HCT116 (cell line): ENCODE results near the gene DNLZ. TPM values are rescaled to one million over a fixed set of nuclear protein-coding genes. Genes with fewer than 3 reads are reported as not detected.

Source experiments
- ATAC-seq: fragments of 200-7000 bp; cut with Tn5 transposase; 2 replicates; pipeline ENCODE4 v1.9.1; 2020; ENCODE audit warnings: mild to moderate bottlenecking, moderate library complexity
- BruUV-seq: library from RNA; stranded (reverse); fragments of 400-500 nt; replicated peaks from 2 replicates; lab custom pipeline; 2021; lab: Mats Ljungman, UMichigan
- CTCF ChIA-PET: fragments of 300-600 bp; sonication (Branson Sonifier 250); formaldehyde crosslinking; loops from one replicate; lab custom pipeline; 2021; ENCODE audit warnings: antibody characterized with exemption; lab: Charles Lee
- POLR2A ChIA-PET: fragments of 300-600, 350-600 bp; sonication (Branson Sonifier 250); formaldehyde crosslinking; loops from one replicate; lab custom pipeline; 2021; ENCODE audit warnings: antibody characterized with exemption; lab: Charles Lee
- RAD21 ChIA-PET, 2 experiments: fragments of 300-600 bp; sonication (Branson Sonifier 250); formaldehyde crosslinking; loops; one replicate each; lab custom pipeline; 2023; ENCODE audit warnings: low total read pairs in 2 of 2; ENCODE audit not compliant: uncharacterized antibody in 2 of 2, unreplicated experiment in 2 of 2, low non-redundant PET in 1 of 2; lab: Charles Lee
- DNase-seq: peaks from one replicate; pipeline ENCODE4 v3.0.0-alpha.2; 2010; ENCODE audit warnings: low read depth, low spot score
- H2AFZ ChIP-seq: fragments of 200-600 bp; shearing (Covaris generic), sonication (generic); 2 replicates; pipeline ENCODE4 v1.6.1; 2017; ENCODE audit warnings: low read depth, mixed run types, mixed read lengths, antibody characterized with exemption, low read length; ENCODE audit not compliant: poor library complexity, severe bottlenecking
- H3K27ac ChIP-seq: 2 replicates; pipeline ENCODE4 v1.5.1; 2012; ENCODE audit warnings: low read depth, low read length
- H3K27me3 ChIP-seq: fragments of 200-600 bp; sonication (generic); 2 replicates; pipeline ENCODE4 v1.6.1; 2016; ENCODE audit warnings: mixed run types, low read length, mixed read lengths; ENCODE audit not compliant: insufficient read depth
- H3K36me3 ChIP-seq, 2 experiments: fragments of 200-500 bp in 1 of 2; fragments of 200-600 bp in 1 of 2; sonication (Bioruptor generic) in 1 of 2; sonication (generic) in 1 of 2; 2 replicates each; pipeline versions ENCODE4 v1.5.1 to v1.6.1; 2014 to 2016; ENCODE audit warnings: low read length in 2 of 2, inconsistent platforms in 1 of 2, mixed read lengths in 1 of 2, mixed run types in 1 of 2; ENCODE audit not compliant: insufficient read depth in 2 of 2, control insufficient read depth in 1 of 2
- H3K4me1 ChIP-seq, 2 experiments: fragments of 200-600 bp in 1 of 2; sonication (generic) in 1 of 2; 2 replicates each; pipeline versions ENCODE4 v1.5.1 to v1.6.1; 2012 to 2017; ENCODE audit warnings: low read length in 2 of 2, inconsistent platforms in 1 of 2, mild to moderate bottlenecking in 1 of 2, mixed read lengths in 1 of 2, mixed run types in 1 of 2, moderate library complexity in 1 of 2; ENCODE audit not compliant: insufficient read depth in 2 of 2, control insufficient read depth in 1 of 2
- H3K4me2 ChIP-seq: fragments of 200-600 bp; sonication (generic); 2 replicates; pipeline ENCODE4 v1.6.1; 2017; ENCODE audit warnings: mixed run types, low read length, mixed read lengths
- H3K4me3 ChIP-seq, 2 experiments: fragments of 200-600 bp in 1 of 2; sonication (generic) in 1 of 2; replicated peaks in 1 of 2; 2 replicates each; pipeline ENCODE4 v1.5.1; 2011 to 2016; ENCODE audit warnings: low read length in 2 of 2, control low read depth in 1 of 2, low read depth in 1 of 2, mild to moderate bottlenecking in 1 of 2, mixed read lengths in 1 of 2, mixed run types in 1 of 2
- H3K79me2 ChIP-seq: fragments of 200-600 bp; sonication (generic); 2 replicates; pipeline ENCODE4 v1.6.1; 2017; ENCODE audit warnings: mild to moderate bottlenecking, mixed run types, low read length, moderate library complexity, mixed read lengths; ENCODE audit not compliant: insufficient read depth
- H3K9ac ChIP-seq: fragments of 200-600 bp; sonication (generic); 2 replicates; pipeline ENCODE4 v1.6.1; 2016; ENCODE audit warnings: low read length, mixed read lengths
- H3K9me2 ChIP-seq: fragments of 200-600 bp; sonication (generic), shearing (Covaris generic); 2 replicates; pipeline ENCODE4 v1.6.1; 2017; ENCODE audit warnings: mixed run types, mild to moderate bottlenecking, moderate library complexity; ENCODE audit not compliant: insufficient read depth
- H3K9me3 ChIP-seq, 2 experiments: fragments of 200-500 bp in 1 of 2; fragments of 200-600 bp in 1 of 2; sonication (Bioruptor generic) in 1 of 2; sonication (generic) in 1 of 2; 2 replicates each; pipeline ENCODE4 v1.6.1; 2014 to 2017; ENCODE audit warnings: low read length in 2 of 2, mixed read lengths in 2 of 2, inconsistent platforms in 1 of 2, low read depth in 1 of 2, mild to moderate bottlenecking in 1 of 2, mixed run types in 1 of 2, moderate library complexity in 1 of 2; ENCODE audit not compliant: control insufficient read depth in 1 of 2, insufficient read depth in 1 of 2
- H4K20me1 ChIP-seq: fragments of 200-600 bp; sonication (generic), shearing (Covaris generic); 2 replicates; pipeline ENCODE4 v1.6.1; 2017; ENCODE audit warnings: mixed run types, mild to moderate bottlenecking, moderate library complexity; ENCODE audit not compliant: insufficient read depth
- CBX3 ChIP-seq: IDR thresholded peaks from 2 replicates; pipeline ENCODE4 v1.6.1; 2012; ENCODE audit warnings: low read depth
- CTCF ChIP-seq, 3 experiments: fragments of 200-600 bp in 1 of 3; sonication (generic) in 1 of 3; IDR thresholded peaks in 2 of 3; conservative IDR thresholded peaks in 1 of 3; 2 replicates each; pipeline ENCODE4 v1.5.1; 2012 to 2017; ENCODE audit warnings: low read depth in 2 of 3, low read length in 2 of 3, antibody characterized with exemption in 1 of 3, borderline replicate concordance in 1 of 3, control low read depth in 1 of 3, mild to moderate bottlenecking in 1 of 3, mixed read lengths in 1 of 3, mixed run types in 1 of 3, moderate library complexity in 1 of 3; ENCODE audit not compliant: insufficient read depth in 1 of 3
- EGR1 ChIP-seq: IDR thresholded peaks from 2 replicates; pipeline ENCODE4 v1.6.1; 2012; ENCODE audit warnings: low read depth
- ELF1 ChIP-seq: IDR thresholded peaks from 2 replicates; pipeline ENCODE4 v1.6.1; 2012; ENCODE audit warnings: low read depth, borderline replicate concordance
- EZH2 ChIP-seq: fragments of 200-600 bp; sonication (generic); IDR thresholded peaks from 2 replicates; pipeline ENCODE4 v1.6.1; 2017; ENCODE audit warnings: antibody characterized with exemption, mixed run types
- EZH2phosphoT487 ChIP-seq: fragments of 200-600 bp; IDR thresholded peaks from 2 replicates; pipeline ENCODE4 v1.6.1; 2018; ENCODE audit warnings: antibody characterized with exemption, borderline replicate concordance
- JUND ChIP-seq: IDR thresholded peaks from 2 replicates; pipeline ENCODE4 v1.6.1; 2012
- MAX ChIP-seq: IDR thresholded peaks from 2 replicates; pipeline ENCODE4 v1.6.1; 2012
- POLR2A ChIP-seq: IDR thresholded peaks from 2 replicates; pipeline ENCODE4 v1.7.0; 2011; ENCODE audit warnings: borderline replicate concordance; ENCODE audit not compliant: insufficient read depth, insufficient read length; ENCODE audit errors: extremely low read depth
- POLR2AphosphoS5 ChIP-seq: IDR thresholded peaks from 2 replicates; pipeline ENCODE4 v1.6.1; 2011; ENCODE audit warnings: mild to moderate bottlenecking, low read depth, low read length, moderate library complexity
- RAD21 ChIP-seq: IDR thresholded peaks from 2 replicates; pipeline ENCODE4 v1.6.1; 2012; ENCODE audit warnings: low read depth, mild to moderate bottlenecking
- REST ChIP-seq: IDR thresholded peaks from 2 replicates; pipeline ENCODE4 v1.6.1; 2012; ENCODE audit warnings: low read depth
- SIN3A ChIP-seq: IDR thresholded peaks from 2 replicates; pipeline ENCODE4 v1.6.1; 2012; ENCODE audit warnings: low read depth
- SP1 ChIP-seq: IDR thresholded peaks from 2 replicates; pipeline ENCODE4 v1.6.1; 2012; ENCODE audit warnings: low read depth
- YY1 ChIP-seq: IDR thresholded peaks from 2 replicates; pipeline ENCODE4 v1.6.1; 2011; ENCODE audit warnings: low read length, low read depth, moderate library complexity, mild to moderate bottlenecking; ENCODE audit not compliant: insufficient replicate concordance; ENCODE audit errors: extremely low read depth
- ZBTB33 ChIP-seq: IDR thresholded peaks from 2 replicates; pipeline ENCODE4 v1.6.1; 2011; ENCODE audit warnings: mild to moderate bottlenecking, low read length, moderate library complexity; ENCODE audit not compliant: insufficient replicate concordance; ENCODE audit errors: extremely low read depth
- ZFX ChIP-seq: fragments of 450-650 bp; IDR thresholded peaks from 2 replicates; pipeline ENCODE4 v1.6.1; 2017
- ZNF274 ChIP-seq: fragments of 200-500 bp; sonication (Bioruptor generic); IDR thresholded peaks from 2 replicates; pipeline ENCODE4 v1.6.1; 2014; ENCODE audit warnings: mild to moderate bottlenecking, low read depth, low read length, inconsistent platforms
- intact Hi-C: fragments of 100-400 bp; cut with micrococcal nuclease; formaldehyde crosslinking; loops from 2 replicates; pipeline ENCODE4 v1.10.0; 2022
- total RNA-seq: library from RNA; stranded (reverse); gene quantifications from one replicate; pipeline ENCODE4 v1.2.1, GENCODE V29; 2021; ENCODE audit not compliant: unreplicated experiment

DNLZ gene
- total RNA-seq, 1 experiment from 2014 or later: 21.9 TPM

GRCh38 chr9:136379003-136379287 lies 15.4 kb upstream of the DNLZ start (continued):
- TF ChIP-seq MAX (no peak), YY1 (no peak), RAD21 (no peak), CBX3 (no peak), SIN3A (no peak)

- Histone ChIP-seq H3K4me2 (no peak overlapping the region), H3K27ac (no peak overlapping the region), H2AFZ (no peak overlapping the region), H3K36me3 (peaks cover under 1 to 9% of the 10 kb centered on the region in 2 experiments; a peak in 3 of 4 replicates), H3K4me1 (no peaks in the 10 kb centered on the region), H3K9me2 (no peaks in the 10 kb centered on the region), H4K20me1 (no peaks in the 10 kb centered on the region), H3K79me2 (no peaks in the 10 kb centered on the region), H3K27me3 (no peaks in the 10 kb centered on the region), H3K4me3 (no peak overlapping the region), H3K9me3 (no peaks in the 10 kb centered on the region), H3K9ac (no peak overlapping the region)
- ChIA-PET CTCF (no interaction called here), POLR2A (no interaction called here), RAD21 (no interaction called here)
- intact Hi-C loops: no loop called here
- BruUV-seq: TSS peak; percentile 17
- no peak for ATAC-seq
- no peak for DNase-seq
- TF ChIP-seq POLR2A (no peak), ZBTB33 (no peak), EZH2phosphoT487 (no peak), SP1 (no peak), CBX3 (no peak), REST (no peak), EZH2 (no peak), ZNF274 (no peak), EGR1 (no peak), CTCF (IDR thresholded peaks at IDR 0.05 in 2 of 3, conservative IDR thresholded peaks at IDR 0.05 in 1 of 3; ENCODE audit: borderline replicate concordance in 1 of 3, insufficient read depth in 1 of 3, low read depth in 2 of 3, low read length in 2 of 3) (no peak), ELF1 (no peak), JUND (no peak), ZFX (no peak), POLR2AphosphoS5 (no peak), YY1 (no peak)
Observed at GRCh38 chr9:136378170-136379002, 14.8 kb upstream of the DNLZ start.
